NK-92 (cell line): Measurements from ENCODE around the gene CEP76.

Experiments used
- DNase-seq: peaks from one replicate; lab custom pipeline; 2025; ENCODE audit not compliant: unreplicated experiment; lab: John Stamatoyannopoulos, UW

CEP76 gene, protein sequence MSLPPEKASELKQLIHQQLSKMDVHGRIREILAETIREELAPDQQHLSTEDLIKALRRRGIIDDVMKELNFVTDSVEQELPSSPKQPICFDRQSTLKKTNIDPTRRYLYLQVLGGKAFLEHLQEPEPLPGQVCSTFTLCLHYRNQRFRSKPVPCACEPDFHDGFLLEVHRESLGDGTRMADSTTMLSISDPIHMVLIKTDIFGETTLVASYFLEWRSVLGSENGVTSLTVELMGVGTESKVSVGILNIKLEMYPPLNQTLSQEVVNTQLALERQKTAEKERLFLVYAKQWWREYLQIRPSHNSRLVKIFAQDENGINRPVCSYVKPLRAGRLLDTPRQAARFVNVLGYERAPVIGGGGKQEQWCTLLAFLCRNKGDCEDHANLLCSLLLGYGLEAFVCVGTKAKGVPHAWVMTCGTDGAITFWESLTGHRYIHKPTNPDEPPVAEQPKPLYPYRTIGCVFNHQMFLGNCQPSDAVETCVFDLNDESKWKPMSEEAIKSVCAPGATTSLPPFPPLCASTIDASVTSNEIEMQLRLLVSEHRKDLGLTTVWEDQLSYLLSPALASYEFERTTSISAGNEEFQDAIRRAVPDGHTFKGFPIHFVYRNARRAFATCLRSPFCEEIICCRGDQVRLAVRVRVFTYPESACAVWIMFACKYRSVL

GRCh38 chr18:12702221-12703095 lies at the start of gene CEP76, which contains the start of gene PSMG2:
TSS of gene CEP76 (minus strand) at chr18:12702723. CDS start at chr18:12702548, 175 bp downstream.
TSS of gene PSMG2 (plus strand) at chr18:12703042. CDS start at chr18:12703108, 66 bp downstream.
- peak; percentile 8 for DNase-seq

DNA sequence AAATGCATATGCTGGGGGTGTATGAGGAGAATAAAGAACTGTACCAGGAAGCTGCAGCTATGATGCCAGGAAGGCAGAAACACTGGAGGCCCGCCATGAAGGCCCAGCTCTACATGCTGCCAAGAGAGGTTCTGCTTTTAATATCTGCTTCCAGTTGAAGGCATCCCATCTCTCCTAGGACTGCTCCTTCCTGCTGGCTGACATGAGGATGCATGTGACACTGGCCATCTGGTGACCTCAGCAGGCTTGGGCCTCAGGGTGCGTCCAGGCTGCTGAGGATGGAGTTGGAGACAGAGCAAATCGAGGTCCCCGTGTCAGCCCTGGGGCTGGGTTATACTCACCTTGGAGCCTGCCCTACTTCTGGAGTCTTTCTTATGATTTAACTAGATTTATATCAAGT lies 49.4 kb upstream of the CEP76 start:
- no peak for DNase-seq

DNA sequence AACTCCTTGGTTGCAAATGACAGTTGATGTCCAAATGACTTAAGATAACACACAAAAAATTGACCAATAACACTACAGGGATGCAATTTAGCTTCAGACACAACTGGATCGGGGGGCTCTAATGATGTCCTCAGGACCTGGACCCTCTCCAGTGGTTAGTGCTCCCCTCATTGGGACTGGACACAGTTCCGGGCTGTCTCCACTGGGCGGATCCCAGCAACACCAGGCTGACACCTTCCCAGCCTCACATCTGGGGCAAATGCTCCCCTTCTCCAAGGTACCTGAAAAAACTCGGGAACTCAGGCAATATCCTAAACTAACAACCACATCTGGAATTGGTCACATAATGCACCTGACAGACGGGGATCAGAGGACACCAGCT lies 49.0 kb upstream of the CEP76 start:
- DNase-seq: no peak

GRCh38 chr18:12750715-12751502 lies 48.4 kb upstream of the CEP76 start:
- no peak for DNase-seq

DNA sequence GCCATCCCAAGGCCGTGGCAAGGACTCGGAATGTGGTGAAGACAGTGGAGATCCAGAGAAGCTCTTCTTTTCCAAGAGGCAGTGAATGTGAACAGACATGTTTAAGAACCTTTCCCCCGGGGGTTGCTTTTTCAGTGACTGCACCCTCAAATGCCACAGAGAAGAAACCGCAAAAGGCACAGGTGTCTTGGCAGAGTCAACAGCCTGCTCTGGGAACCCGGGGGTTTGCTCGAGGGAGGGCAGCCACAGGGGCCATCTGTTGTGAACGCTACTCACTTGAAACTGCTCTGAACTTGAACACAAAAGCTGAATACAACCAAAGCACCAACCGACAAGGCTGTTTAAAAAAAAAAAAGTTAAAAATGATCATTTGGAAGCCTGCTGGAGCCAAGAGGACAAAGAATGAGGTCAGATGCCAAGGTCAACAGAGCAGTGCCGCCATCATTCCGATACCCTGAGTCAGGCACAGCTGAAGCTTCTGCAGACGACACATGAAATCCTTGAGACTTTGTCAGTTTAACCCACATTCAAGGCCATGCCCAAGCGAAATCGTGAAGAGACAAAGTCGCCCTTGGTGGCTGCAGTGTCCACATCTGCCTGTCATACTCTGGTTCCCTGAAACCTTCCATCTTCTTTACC lies 47.7 kb upstream of the CEP76 start:
- no peak for DNase-seq

DNA sequence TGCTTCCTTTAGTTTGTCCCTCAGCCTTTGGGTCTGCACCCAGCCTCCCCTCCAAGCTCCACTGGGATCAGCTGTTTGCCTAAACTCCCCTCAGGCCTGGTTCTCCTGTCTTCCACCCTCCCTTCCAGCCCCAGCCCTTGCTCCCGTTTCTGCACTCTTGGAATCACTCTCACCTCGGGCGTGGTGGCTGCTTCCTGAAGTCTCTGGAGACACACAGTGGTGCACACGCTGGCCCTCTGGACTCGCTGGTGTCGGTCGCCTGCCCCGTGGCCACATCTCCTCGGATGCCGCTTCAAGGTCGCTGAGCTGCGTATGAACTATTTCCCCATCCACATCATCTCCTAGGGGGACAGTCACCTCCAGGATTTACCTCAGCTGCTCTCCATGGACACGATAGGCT lies 46.6 kb upstream of the CEP76 start:
- DNase-seq: no peak

DNA sequence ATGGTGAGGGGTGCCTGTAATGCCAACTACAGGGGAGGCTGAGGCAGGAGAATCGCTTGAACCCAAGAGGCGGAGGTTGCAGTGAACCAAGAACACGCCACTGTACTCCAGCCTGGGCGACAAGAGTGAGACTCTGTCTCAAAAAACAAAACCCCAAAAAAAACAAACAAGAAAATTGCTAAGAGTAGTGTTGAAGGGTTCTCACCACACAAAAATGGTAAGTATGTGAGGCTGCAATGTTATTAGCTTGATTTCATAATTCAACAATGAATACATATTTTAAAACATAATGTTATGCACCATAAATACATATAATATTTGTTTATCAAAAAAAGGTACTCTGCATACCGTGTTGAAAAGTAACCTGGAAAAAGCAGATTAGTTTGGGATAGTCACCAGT lies 46.1 kb upstream of the CEP76 start:
- DNase-seq: no peak

DNA sequence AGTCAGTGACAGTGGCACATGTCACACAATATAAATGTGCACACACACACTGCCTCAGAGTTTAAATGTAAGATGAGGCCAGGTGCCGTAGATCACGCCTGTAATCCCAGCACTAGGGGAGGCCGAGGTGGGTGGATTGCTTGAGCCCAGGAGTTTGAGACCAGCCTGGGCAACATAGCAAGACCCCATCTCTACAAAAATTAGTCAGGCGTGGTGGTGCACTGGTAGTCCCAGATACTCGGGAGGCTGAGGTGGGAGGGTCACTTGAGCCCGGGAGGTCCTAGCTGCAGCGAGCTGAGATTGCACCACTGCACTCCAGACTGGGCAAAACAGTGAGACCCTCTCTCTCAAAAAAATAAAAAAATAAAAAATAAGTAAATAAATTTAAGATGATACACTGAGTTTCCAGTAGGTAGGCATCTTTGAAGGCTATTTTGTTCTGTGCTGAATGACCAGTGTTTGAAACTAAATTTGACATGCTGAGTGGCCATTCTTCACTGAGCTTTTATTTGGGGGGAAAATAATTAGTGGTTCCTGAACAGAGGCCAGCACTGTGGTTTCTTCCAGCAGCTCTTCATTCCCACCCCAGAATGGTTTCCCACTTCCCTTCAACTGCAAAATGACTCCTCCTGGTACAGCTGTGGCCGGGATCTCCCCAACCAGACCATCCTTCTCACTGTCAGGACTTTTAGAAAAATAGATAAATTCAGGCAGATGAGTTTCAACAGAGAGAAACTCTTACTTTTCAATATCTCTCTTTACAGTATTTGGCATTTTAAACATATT lies 45.2 kb upstream of the CEP76 start:
- no peak for DNase-seq

DNA sequence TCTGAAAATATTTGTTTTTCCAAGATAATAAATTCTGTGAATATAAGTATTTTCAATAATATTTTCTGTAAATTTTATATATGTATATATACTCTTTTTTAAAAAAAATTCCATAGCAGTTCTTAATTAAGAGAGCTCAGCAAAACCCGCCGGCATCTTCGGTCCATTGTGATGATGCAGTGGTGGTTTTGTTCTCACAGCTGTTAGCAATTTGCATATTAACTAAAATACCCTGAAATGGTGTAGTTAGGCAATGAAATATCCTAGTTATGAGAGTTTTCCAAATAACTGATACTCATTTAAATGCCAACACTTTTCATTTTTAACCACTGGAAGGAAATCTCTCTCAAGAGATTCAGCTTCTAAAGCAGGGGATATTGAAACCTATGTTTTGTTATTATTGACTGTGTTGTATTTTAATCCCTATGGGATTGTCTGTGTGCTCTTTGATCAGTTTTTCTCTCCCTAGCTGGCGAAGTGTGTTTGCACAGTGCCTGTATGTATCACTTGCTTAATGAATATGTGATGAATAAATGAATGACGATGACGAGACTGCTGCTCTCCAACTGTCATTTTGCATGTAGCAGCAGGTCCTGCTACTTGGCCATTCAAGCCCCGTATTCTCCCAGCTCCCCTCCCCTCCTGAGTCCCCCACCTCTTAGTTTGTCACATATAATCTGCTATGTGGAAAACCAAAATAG lies 42.7 kb upstream of the CEP76 start:
- DNase-seq: no peak

- DNase-seq: no peak
These were observed 41.6 kb upstream of the CEP76 start for GRCh38 chr18:12744103-12744502.

- DNase-seq: no peak
These were observed 39.9 kb upstream of the CEP76 start for GRCh38 chr18:12742453-12742852.

GRCh38 chr18:12741351-12741750 lies 38.8 kb upstream of the CEP76 start:
- no peak for DNase-seq

- no peak for DNase-seq
These were observed 34.9 kb upstream of the CEP76 start for GRCh38 chr18:12737243-12737902.

DNA sequence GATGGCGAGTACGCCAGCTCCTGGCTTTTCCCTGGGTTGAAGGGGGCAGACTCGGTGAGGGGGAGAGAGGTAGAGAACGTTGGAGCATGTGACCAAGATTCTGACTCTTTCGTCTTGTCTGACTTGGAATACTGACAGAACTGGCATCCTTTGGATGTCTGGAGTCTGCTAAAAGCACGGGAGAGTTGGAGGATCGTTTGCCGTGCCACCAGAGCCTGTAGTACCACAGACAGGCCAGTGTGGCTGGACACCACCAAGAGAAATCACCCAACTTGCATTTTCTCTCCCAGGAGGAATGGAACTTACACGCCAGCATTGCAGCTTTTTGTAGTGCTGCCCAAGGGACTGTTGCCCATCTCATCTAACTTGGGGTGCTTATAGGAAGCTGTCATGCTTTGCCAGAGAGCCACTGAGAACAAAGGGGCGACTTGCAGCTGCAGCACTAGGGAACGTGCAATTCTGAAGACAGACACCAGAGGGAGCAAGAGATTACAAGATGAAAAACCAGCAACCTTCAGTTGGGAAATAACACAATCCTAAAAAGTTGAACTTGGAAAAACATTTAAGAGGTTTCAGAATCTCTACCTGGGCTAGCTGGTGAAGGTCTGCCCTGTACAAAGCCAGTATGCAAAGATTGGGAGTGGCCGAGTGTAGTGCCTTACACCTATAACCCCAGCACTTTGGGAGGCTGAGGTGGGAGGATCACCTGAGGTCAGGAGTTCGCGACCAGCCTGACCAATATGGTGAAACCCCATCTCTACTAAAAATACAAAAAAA lies 24.4 kb upstream of the CEP76 start:
- DNase-seq: no peak

- no peak for DNase-seq
These were observed 23.8 kb upstream of the CEP76 start for GRCh38 chr18:12726331-12726730.

DNA sequence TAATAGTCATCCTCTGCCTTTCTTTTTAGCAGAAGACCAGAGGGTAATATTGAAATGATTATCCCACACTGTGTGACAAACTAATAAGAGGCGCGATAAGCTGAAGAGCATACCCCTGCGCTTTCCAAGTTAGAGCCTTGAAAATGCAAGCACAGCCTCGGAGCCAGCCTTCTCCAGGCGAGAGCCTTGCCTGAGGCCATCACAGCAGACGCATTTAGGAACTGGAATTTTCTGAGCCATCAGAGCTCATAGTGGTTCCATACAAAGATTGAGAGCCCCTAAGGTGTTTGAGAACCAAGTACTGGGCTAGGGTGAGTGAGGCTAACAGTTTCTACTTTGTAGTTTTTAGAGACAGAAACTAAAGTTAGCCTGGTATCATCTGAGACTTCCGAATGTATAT lies 20.2 kb upstream of the CEP76 start:
- no peak for DNase-seq

GRCh38 chr18:12721495-12722275 lies 19.2 kb upstream of the CEP76 start:
- DNase-seq: no peak
